Thyroid gland (tissue), 4 donors: ENCODE measurements around the gene NEK5. TPM values are rescaled to one million over a fixed set of nuclear protein-coding genes. Genes with fewer than 3 reads are reported as not detected.
A peak's percentile ranks its signal among the peaks of the same experiment; 100 is the strongest.

ENCODE experiments used
- DNase-seq, 2 donors: peaks; one replicate each; pipeline ENCODE4 v3.0.0-alpha.2; 2019
- H3K27ac ChIP-seq, 3 donors: fragments of 200-600 bp; sonication (generic); 1 replicate in 2 of 3; 2 replicates in 1 of 3; pipeline ENCODE4 v1.5.1; 2016 to 2019; ENCODE audit warnings: mild to moderate bottlenecking in 1 of 3, moderate library complexity in 1 of 3
- H3K27me3 ChIP-seq: fragments of 200-600 bp; sonication (generic); one replicate; pipeline ENCODE4 v1.5.1; 2019
- H3K36me3 ChIP-seq, 2 donors: fragments of 200-600 bp; sonication (generic); one replicate each; pipeline ENCODE4 v1.5.1; 2016 to 2019
- H3K4me1 ChIP-seq, 2 donors: fragments of 200-600 bp; sonication (generic); one replicate each; pipeline ENCODE4 v1.5.1; 2017 to 2019
- H3K4me3 ChIP-seq, 3 donors: fragments of 200-600 bp; sonication (generic); replicated peaks in 1 of 3; 1 replicate in 2 of 3; 2 replicates in 1 of 3; pipeline ENCODE4 v1.5.1; 2016; ENCODE audit warnings: mild to moderate bottlenecking in 1 of 3
- H3K9me3 ChIP-seq: fragments of 200-600 bp; sonication (generic); one replicate; pipeline ENCODE4 v1.5.1; 2017
- POLR2A ChIP-seq, 2 donors: fragments of 450-650 bp; IDR thresholded peaks; one replicate each; pipeline ENCODE4 v1.6.1; 2017; ENCODE audit warnings: antibody characterized with exemption in 2 of 2, mild to moderate bottlenecking in 2 of 2, moderate library complexity in 1 of 2
- WGBS, 2 donors: methylation state at CpG; one replicate each; pipeline ENCODE4 v1.1.5; 2017; 5-methylcytosine and 5-hydroxymethylcytosine counted together
- intact Hi-C: fragments of 100-400 bp; cut with DNase I; formaldehyde crosslinking; loops from one replicate; pipeline ENCODE4 v1.15.1; 2023
- total RNA-seq, 4 donors: library from RNA; depleted of rRNA; stranded (reverse); fragments of >200 nt; gene quantifications; one replicate each; pipeline ENCODE4 v1.2.3, GENCODE V29; 2016
- TF ChIP-seq, protein P1 (sequence below), 6 experiments: fragments of 200-600 bp in 3 of 6; fragments of 450-650 bp in 3 of 6; sonication (generic) in 3 of 6; IDR thresholded peaks; one replicate each; pipeline ENCODE4 v1.5.1; 2016 to 2019; ENCODE audit warnings: antibody characterized with exemption in 6 of 6, mild to moderate bottlenecking in 2 of 6, inconsistent platforms in 1 of 6, moderate library complexity in 1 of 6

Gene NEK5
- total RNA-seq, 4 donors from 2014 or later: 0.13 to 0.73 (median 0.48) TPM

DNA sequence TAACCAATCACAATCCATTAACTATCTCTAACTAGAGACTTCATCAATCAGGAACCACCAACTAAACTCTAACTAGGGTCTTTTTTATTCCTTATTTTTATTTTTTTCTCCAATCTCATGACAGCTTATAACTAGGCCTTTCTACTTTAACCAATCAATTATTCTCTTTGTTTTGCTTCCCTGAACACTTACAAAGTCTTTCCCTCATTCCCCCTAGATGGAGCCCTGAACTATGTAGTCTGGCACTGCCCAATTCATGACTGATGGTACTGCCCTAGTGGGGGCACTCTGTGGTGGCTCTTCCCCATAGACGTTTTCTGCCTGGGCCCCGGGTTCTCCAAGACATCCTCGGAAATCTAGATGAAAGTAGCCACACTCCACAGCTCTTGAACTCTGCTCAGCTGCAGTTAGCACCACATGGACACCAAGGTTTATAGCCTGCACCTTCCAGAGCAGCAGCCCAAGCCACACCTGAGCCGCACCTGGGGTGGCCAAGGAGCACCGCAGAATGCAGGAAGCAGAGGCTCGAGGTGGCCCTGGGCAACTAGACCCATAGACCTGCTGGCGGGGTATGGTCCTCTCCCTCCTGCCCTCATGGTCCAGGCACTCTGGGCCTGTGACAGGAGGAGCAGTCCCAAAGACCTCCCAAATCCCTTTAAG lies 124.2 kb downstream of the NEK5 start:
- H3K27ac ChIP-seq: no peak overlapping the region
- intact Hi-C loops: loop anchor here (5.0 to 10.0 kb wide), 2 partner anchors 123 to 160 kb away; partner anchors contain the start of genes NEK5 and TMEM272
- H3K27me3 ChIP-seq: no peaks in the 10 kb centered on the region
- no peak overlapping the region for H3K4me3 ChIP-seq
- peaks cover 0 to 5% of the 10 kb centered on the region in 2 donors for H3K4me1 ChIP-seq
- 88 to 89% methylated on average over 7 of the region's 7 CpGs for WGBS, 2 donors
- no peak for DNase-seq
- H3K36me3 ChIP-seq: no peaks in the 10 kb centered on the region
- no peaks in the 10 kb centered on the region for H3K9me3 ChIP-seq
- TF ChIP-seq, protein P1, sequence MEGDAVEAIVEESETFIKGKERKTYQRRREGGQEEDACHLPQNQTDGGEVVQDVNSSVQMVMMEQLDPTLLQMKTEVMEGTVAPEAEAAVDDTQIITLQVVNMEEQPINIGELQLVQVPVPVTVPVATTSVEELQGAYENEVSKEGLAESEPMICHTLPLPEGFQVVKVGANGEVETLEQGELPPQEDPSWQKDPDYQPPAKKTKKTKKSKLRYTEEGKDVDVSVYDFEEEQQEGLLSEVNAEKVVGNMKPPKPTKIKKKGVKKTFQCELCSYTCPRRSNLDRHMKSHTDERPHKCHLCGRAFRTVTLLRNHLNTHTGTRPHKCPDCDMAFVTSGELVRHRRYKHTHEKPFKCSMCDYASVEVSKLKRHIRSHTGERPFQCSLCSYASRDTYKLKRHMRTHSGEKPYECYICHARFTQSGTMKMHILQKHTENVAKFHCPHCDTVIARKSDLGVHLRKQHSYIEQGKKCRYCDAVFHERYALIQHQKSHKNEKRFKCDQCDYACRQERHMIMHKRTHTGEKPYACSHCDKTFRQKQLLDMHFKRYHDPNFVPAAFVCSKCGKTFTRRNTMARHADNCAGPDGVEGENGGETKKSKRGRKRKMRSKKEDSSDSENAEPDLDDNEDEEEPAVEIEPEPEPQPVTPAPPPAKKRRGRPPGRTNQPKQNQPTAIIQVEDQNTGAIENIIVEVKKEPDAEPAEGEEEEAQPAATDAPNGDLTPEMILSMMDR (IDR thresholded peaks at IDR 0.05): no peak
- no peak for TF ChIP-seq POLR2A (IDR thresholded peaks at IDR 0.05)

DNA sequence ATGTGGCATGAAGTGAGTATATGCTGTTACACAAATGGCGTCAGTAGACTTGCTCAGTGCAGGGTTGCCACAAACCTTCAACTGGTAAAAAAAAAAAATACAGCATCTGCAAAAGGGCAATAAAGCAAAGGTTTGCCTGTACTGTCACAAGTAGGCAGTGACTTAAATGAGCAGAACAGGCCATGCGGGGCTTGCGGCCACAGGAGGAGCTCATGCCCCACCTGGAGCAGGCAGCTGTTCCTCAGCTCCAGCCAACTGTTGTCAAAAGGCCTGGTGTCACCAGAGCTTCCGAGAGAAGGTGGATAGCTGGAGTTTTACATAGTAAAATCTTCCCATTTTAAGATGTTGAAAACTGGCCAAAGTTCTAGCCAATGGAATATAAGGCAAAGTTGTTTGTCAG lies 125.3 kb downstream of the NEK5 start:
- Histone ChIP-seq H3K4me3 (no peak overlapping the region), H3K27ac (no peak overlapping the region), H3K27me3 (no peaks in the 10 kb centered on the region), H3K9me3 (no peaks in the 10 kb centered on the region), H3K4me1 (peaks cover 6 to 12% of the 10 kb centered on the region in 2 donors), H3K36me3 (no peaks in the 10 kb centered on the region)
- TF ChIP-seq, protein P1 (IDR thresholded peaks at IDR 0.05): no peak
- no peak for TF ChIP-seq POLR2A (IDR thresholded peaks at IDR 0.05)
- WGBS, 2 donors: 88 to 97% methylated on average over 4 of the region's 4 CpGs
- DNase-seq: no peak
- intact Hi-C loops: loop anchor here (5.0 to 10.0 kb wide), 2 partner anchors 124 to 159 kb away; partner anchors contain the start of genes NEK5 and TMEM272

DNA sequence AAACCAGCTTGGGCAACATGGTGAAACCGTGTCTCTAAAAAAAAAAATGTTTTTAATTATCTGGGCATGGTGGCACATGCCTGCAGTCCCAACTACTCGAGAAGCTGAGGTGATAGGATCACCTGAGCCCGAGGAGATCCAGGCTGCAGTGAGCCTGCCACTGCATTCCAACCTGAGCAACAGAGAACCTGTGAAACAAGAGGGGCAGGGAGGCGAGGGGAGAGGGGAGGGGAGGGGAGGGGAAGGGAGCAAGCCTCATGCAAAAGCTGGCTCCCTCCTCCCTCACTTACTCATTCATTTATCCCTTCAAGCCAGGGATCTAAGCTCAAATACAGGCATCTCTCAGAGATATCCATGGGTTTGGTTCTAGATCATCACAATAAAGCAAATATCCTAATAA lies 126.5 kb downstream of the NEK5 start:
- TF ChIP-seq, protein P1 (IDR thresholded peaks at IDR 0.05): no peak
- no peak for TF ChIP-seq POLR2A (IDR thresholded peaks at IDR 0.05)
- intact Hi-C loops: loop anchor here (5.0 to 10.0 kb wide), 2 partner anchors 125 to 158 kb away; partner anchors contain the start of genes NEK5 and TMEM272
- 64 to 66% methylated on average over 4 of the region's 4 CpGs for WGBS, 2 donors

DNA sequence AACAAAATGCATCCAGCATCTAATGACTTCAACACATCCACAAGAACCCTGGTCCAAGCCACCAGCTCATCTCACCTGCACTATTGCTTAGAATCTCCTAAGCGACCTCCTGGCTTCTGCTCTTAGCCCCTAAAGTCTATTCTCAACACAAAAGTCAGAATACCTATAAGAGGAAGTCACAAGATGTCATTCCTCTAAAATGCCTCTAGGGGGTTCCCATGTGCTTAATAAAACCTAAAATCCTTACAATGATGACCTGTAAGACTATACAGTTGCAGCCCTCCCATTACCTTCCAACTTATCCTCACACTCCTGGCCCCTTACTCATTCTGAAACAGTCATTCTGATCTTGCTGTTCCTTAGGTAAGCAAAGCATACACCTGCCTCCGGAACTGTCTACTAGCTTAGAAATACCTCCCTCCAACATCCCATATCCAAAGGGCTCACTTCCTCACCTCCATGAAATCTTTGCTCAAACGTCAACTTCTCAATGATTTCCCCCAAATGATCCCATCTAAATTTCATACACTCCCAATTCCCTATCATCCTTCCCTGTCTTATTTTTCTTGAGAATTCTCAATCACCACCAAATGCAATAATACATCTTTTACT lies 127.6 kb downstream of the NEK5 start:
- Histone ChIP-seq H3K4me3 (no peak overlapping the region), H3K27ac (no peak overlapping the region), H3K36me3 (no peaks in the 10 kb centered on the region), H3K27me3 (no peaks in the 10 kb centered on the region), H3K9me3 (no peaks in the 10 kb centered on the region), H3K4me1 (peaks cover 9 to 15% of the 10 kb centered on the region in 2 donors)
- TF ChIP-seq, protein P1 (IDR thresholded peaks at IDR 0.05): peak; percentile 26 to 74 (median 54)
- TF ChIP-seq POLR2A (IDR thresholded peaks at IDR 0.05): no peak
- 53 to 61% methylated on average over 3 of the region's 3 CpGs for WGBS, 2 donors
- intact Hi-C loops: loop anchor here (5.0 to 10.0 kb wide), 2 partner anchors 126 to 156 kb away; partner anchors contain the start of genes NEK5 and TMEM272
- no peak for DNase-seq

More for the DNA sequence above, 126.5 kb downstream of the NEK5 start:
- Histone ChIP-seq H3K4me3 (no peak overlapping the region), H3K9me3 (no peaks in the 10 kb centered on the region), H3K27ac (no peak overlapping the region), H3K27me3 (no peaks in the 10 kb centered on the region), H3K4me1 (peaks cover 7 to 13% of the 10 kb centered on the region in 2 donors), H3K36me3 (no peaks in the 10 kb centered on the region)
- no peak for DNase-seq

DNA sequence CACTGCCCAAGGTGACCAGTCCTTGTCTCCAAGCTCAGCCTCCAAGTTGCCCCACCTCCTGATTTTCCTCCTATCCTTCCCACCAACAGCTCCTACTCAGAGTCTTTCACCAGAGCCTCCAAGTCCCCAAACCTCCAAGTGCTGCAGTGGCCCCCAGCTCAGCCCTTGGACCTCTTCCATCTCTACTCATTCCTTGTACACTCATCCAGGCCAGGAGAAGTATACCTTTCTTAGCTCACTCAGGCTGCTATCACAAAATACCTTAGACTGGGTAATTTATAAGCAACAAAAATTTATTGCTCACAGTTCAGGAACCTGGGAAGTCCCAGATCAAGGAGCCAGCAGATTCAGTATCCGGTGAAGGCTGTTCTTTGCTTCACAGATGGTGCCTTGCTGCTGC lies 129.0 kb downstream of the NEK5 start:
- Histone ChIP-seq H3K27me3 (no peaks in the 10 kb centered on the region), H3K27ac (peak overlapping the region; percentile 53 to 68 (median 62)), H3K9me3 (no peaks in the 10 kb centered on the region), H3K4me3 (no peak overlapping the region), H3K36me3 (no peaks in the 10 kb centered on the region), H3K4me1 (peaks cover 21 to 27% of the 10 kb centered on the region in 2 donors)
- intact Hi-C loops: loop anchor here (5.0 to 10.0 kb wide), 2 partner anchors 127 to 155 kb away; partner anchors contain the start of genes NEK5 and TMEM272
- DNase-seq: no peak
- TF ChIP-seq, protein P1 (IDR thresholded peaks at IDR 0.05): no peak
- no peak for TF ChIP-seq POLR2A (IDR thresholded peaks at IDR 0.05)
- WGBS, 2 donors: 33 to 58% methylated on average over 1 of the region's 1 CpG
